B cell (primary cell): ENCODE results near the gene ZFPM1. TPM values are rescaled to one million over a fixed set of nuclear protein-coding genes. Genes with fewer than 3 reads are reported as not detected.

Experiments used
- ATAC-seq: fragments of 200-7000 bp; cut with Tn5 transposase; one replicate; pipeline ENCODE4 v1.10.0; 2021; ENCODE audit warnings: low read depth, mild to moderate bottlenecking, moderate number of reproducible peaks, moderate library complexity
- CTCF ChIA-PET: fragments of 350-600 bp; sonication (Branson Sonifier 250); formaldehyde crosslinking; loops from one replicate; lab custom pipeline; 2021; ENCODE audit warnings: antibody characterized with exemption, inconsistent platforms; lab: Charles Lee
- POLR2A ChIA-PET: fragments of 350-600 bp; sonication (Branson Sonifier 250); formaldehyde crosslinking; loops from one replicate; lab custom pipeline; 2021; ENCODE audit warnings: antibody characterized with exemption; lab: Charles Lee
- DNase-seq: peaks from one replicate; pipeline ENCODE4 v3.0.0; 2013
- H2AFZ ChIP-seq: 2 replicates; pipeline ENCODE4 v1.6.1; 2012; ENCODE audit warnings: mild to moderate bottlenecking, low read depth, low read length; ENCODE audit not compliant: insufficient read depth, poor library complexity, severe bottlenecking
- H3K27ac ChIP-seq, 2 donors: 1 replicate in 1 of 2; 2 replicates in 1 of 2; pipeline ENCODE4 v1.5.1; 2012 to 2013; ENCODE audit warnings: low read length in 2 of 2, mild to moderate bottlenecking in 2 of 2, moderate library complexity in 1 of 2
- H3K27me3 ChIP-seq, 4 experiments: fragments of 200-600 bp in 1 of 4; sonication (generic) in 1 of 4; replicated peaks in 1 of 4; 1 replicate in 2 of 4; 2 replicates in 2 of 4; pipeline versions ENCODE4 v1.6.1 to v1.7.0; 2013 to 2016; ENCODE audit warnings: low read length in 3 of 4, mild to moderate bottlenecking in 2 of 4, mixed read lengths in 1 of 4, moderate library complexity in 1 of 4; ENCODE audit not compliant: insufficient read depth in 4 of 4, control insufficient read depth in 3 of 4; ENCODE audit errors: control extremely low read depth in 1 of 4
- H3K36me3 ChIP-seq, 2 experiments: replicated peaks in 1 of 2; 1 replicate in 1 of 2; 2 replicates in 1 of 2; pipeline versions ENCODE4 v1.6.1 to v1.7.1; 2013; ENCODE audit warnings: low read length in 1 of 2; ENCODE audit not compliant: insufficient read depth in 2 of 2, control insufficient read depth in 1 of 2; ENCODE audit errors: control extremely low read depth in 1 of 2, extremely low read depth in 1 of 2
- H3K4me1 ChIP-seq, 2 donors: fragments of 200-600 bp in 1 of 2; sonication (generic) in 1 of 2; 1 replicate in 1 of 2; 2 replicates in 1 of 2; pipeline versions ENCODE4 v1.5.1 to v1.6.1; 2013 to 2017; ENCODE audit warnings: low read length in 2 of 2; ENCODE audit not compliant: control insufficient read depth in 2 of 2, insufficient read depth in 2 of 2
- H3K4me2 ChIP-seq: replicated peaks from 2 replicates; pipeline ENCODE3; 2012; ENCODE audit warnings: mild to moderate bottlenecking, low read depth, low read length; ENCODE audit not compliant: poor library complexity, severe bottlenecking
- H3K4me3 ChIP-seq, 5 experiments: fragments of 200-600 bp in 1 of 5; sonication (generic) in 1 of 5; 1 replicate in 3 of 5; 2 replicates in 2 of 5; pipeline versions ENCODE4 v1.5.1 to v1.7.0; 2011 to 2016; ENCODE audit warnings: low read length in 4 of 5, mild to moderate bottlenecking in 4 of 5, low read depth in 2 of 5, control low read depth in 1 of 5, moderate library complexity in 1 of 5; ENCODE audit not compliant: insufficient read depth in 1 of 5; ENCODE audit errors: control extremely low read depth in 1 of 5, extremely low read depth in 1 of 5
- H3K79me2 ChIP-seq: fragments of 200-600 bp; sonication (generic); one replicate; pipeline ENCODE4 v1.6.0; 2016; ENCODE audit warnings: low read length; ENCODE audit not compliant: control insufficient read depth, insufficient read depth
- H3K9ac ChIP-seq: fragments of 200-600 bp; sonication (generic); 2 replicates; pipeline ENCODE4 v1.6.1; 2017; ENCODE audit warnings: mild to moderate bottlenecking, low read length, moderate library complexity
- H3K9me3 ChIP-seq, 3 donors: one replicate each; pipeline versions ENCODE4 v1.6.1 to v1.7.1; 2013; ENCODE audit warnings: low read length in 2 of 3; ENCODE audit not compliant: control insufficient read depth in 2 of 3, insufficient read depth in 1 of 3; ENCODE audit errors: control extremely low read depth in 1 of 3
- H4K20me1 ChIP-seq: 2 replicates; pipeline ENCODE4 v1.6.0; 2012; ENCODE audit warnings: mild to moderate bottlenecking, low read length; ENCODE audit not compliant: insufficient read depth, control insufficient read depth, poor library complexity, severe bottlenecking
- H3K27ac Mint-ChIP-seq: one replicate; pipeline ENCODE4 v1.8.0; 2021; ENCODE audit warnings: mixed read lengths
- H3K27me3 Mint-ChIP-seq: one replicate; pipeline ENCODE4 v1.8.0; 2021; ENCODE audit warnings: mixed read lengths
- H3K4me1 Mint-ChIP-seq: one replicate; pipeline ENCODE4 v1.8.0; 2021; ENCODE audit warnings: mixed read lengths
- H3K4me3 Mint-ChIP-seq: one replicate; pipeline ENCODE4 v1.8.0; 2021; ENCODE audit warnings: mixed read lengths
- H3K9me3 Mint-ChIP-seq: one replicate; pipeline ENCODE4 v1.8.0; 2022; ENCODE audit warnings: mixed read lengths; ENCODE audit not compliant: insufficient read depth
- EZH2 ChIP-seq: IDR thresholded peaks from 2 replicates; pipeline ENCODE4 v1.6.1; 2012; ENCODE audit warnings: borderline replicate concordance, low read depth, mild to moderate bottlenecking, moderate library complexity, low read length; ENCODE audit not compliant: insufficient read depth, poor library complexity, severe bottlenecking
- WGBS: methylation state at CpG from one replicate; pipeline ENCODE4 v1.1.5; 2013; ENCODE audit warnings: missing lambda C conversion rate; ENCODE audit not compliant: insufficient coverage; 5-methylcytosine and 5-hydroxymethylcytosine counted together
- intact Hi-C: fragments of 100-400 bp; cut with micrococcal nuclease; formaldehyde crosslinking; loops from one replicate; pipeline ENCODE4 v1.10.0; 2022
- polyA plus RNA-seq: library from polyadenylated mRNA; depleted of rRNA; stranded (reverse); fragments of >200 nt; gene quantifications from 2 replicates; pipeline ENCODE4 v1.2.3, GENCODE V29; 2012
- total RNA-seq, 2 donors: library from RNA; stranded (reverse); fragments of 120-200 nt in 1 of 2; gene quantifications; 1 replicate in 1 of 2; 2 replicates in 1 of 2; pipeline versions ENCODE4 v1.2.3 to v1.2.4, GENCODE V29; 2013 to 2022
- TF ChIP-seq, protein P1 (sequence below): fragments of 200-600 bp; IDR thresholded peaks from one replicate; pipeline ENCODE4 v1.8.0; 2022; ENCODE audit warnings: antibody characterized with exemption, mild to moderate bottlenecking

Gene ZFPM1
- total and polyA plus RNA-seq, 2 donors (not counting 1 experiment from before 2014, with no cell fraction given), result 4.3 to 34.6 TPM

GRCh38 chr16:88568710-88569613, 115.9 kb downstream of the ZFPM1 start:
- no peaks in the 10 kb centered on the region for H3K9me3 ChIP-seq
- ATAC-seq, result no peak
- intact Hi-C loops, result no loop called here
- H3K4me1 Mint-ChIP-seq, result peaks cover 25% of the 10 kb centered on the region
- H3K9ac ChIP-seq, result peak overlapping the region; percentile 81
- H3K27me3 Mint-ChIP-seq, result no peaks in the 10 kb centered on the region
- H3K36me3 ChIP-seq, result no peaks in the 10 kb centered on the region
- H3K4me2 ChIP-seq, result peak overlapping the region; percentile 92
- H3K27ac ChIP-seq, result peak overlapping the region in 1 of 2 donors; percentile 87
- H4K20me1 ChIP-seq, result peaks cover 34% of the 10 kb centered on the region
- TF ChIP-seq, protein P1, sequence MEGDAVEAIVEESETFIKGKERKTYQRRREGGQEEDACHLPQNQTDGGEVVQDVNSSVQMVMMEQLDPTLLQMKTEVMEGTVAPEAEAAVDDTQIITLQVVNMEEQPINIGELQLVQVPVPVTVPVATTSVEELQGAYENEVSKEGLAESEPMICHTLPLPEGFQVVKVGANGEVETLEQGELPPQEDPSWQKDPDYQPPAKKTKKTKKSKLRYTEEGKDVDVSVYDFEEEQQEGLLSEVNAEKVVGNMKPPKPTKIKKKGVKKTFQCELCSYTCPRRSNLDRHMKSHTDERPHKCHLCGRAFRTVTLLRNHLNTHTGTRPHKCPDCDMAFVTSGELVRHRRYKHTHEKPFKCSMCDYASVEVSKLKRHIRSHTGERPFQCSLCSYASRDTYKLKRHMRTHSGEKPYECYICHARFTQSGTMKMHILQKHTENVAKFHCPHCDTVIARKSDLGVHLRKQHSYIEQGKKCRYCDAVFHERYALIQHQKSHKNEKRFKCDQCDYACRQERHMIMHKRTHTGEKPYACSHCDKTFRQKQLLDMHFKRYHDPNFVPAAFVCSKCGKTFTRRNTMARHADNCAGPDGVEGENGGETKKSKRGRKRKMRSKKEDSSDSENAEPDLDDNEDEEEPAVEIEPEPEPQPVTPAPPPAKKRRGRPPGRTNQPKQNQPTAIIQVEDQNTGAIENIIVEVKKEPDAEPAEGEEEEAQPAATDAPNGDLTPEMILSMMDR, result no peak
- no peaks in the 10 kb centered on the region for H3K9me3 Mint-ChIP-seq
- DNase-seq, result no peak
- peak overlapping the region; percentile 90 for H3K4me3 Mint-ChIP-seq
- no peaks in the 10 kb centered on the region for H3K27me3 ChIP-seq
- POLR2A ChIA-PET, result no interaction called here
- peaks cover 34% of the 10 kb centered on the region for H3K79me2 ChIP-seq
- peak overlapping the region; percentile 84 for H2AFZ ChIP-seq
- H3K4me3 ChIP-seq, result peak overlapping the region in 4 of 5 experiments; percentile 63 to 72 (median 68)
- CTCF ChIA-PET, result interaction anchor here (2.1 kb wide), 1 partner anchor 64 kb away, joined by 8 read pairs; no protein-coding TSS in a partner anchor
- 87% methylated on average over 18 of the region's 18 CpGs for WGBS
- peak overlapping the region; percentile 91 for H3K27ac Mint-ChIP-seq
- H3K4me1 ChIP-seq, result peaks cover 17 to 18% of the 10 kb centered on the region in 2 donors

DNA sequence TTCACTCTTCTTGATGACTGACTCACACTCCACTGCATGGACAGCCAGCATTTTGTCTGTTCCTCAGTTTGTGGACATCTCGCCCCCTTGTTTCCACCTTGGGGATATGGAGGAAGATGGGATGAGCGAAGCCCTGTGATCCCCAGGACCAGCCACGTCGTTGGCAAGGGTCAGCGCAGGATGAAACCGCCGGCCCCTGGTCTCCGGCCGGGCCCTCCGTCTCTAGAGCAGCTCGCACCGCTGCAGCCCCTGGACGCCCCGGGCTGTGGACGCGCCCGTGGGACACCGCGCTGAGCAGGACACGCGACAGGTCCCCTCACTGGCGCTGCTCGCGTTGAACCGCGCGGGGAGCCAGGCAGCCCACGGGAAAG, 116.5 kb downstream of the ZFPM1 start:
- TF ChIP-seq, protein P1, result no peak
- TF ChIP-seq EZH2, result no peak
- ATAC-seq (peak; percentile 13), DNase-seq (no peak)
- ChIA-PET CTCF (interaction anchor here (1.0 to 2.4 kb wide), 8 partner anchors 9 to 804 kb away, joined by 4 to 9 read pairs (median 5); partner anchors contain the start of genes IL17C and KLHDC4), POLR2A (interaction anchor here (0.5 to 1.7 kb wide), 9 partner anchors 9 to 1064 kb away, joined by 3 to 7 read pairs (median 3); partner anchors contain the start of gene KLHDC4)
- Mint-ChIP-seq H3K27me3 (no peaks in the 10 kb centered on the region), H3K4me1 (peaks cover 25% of the 10 kb centered on the region), H3K4me3 (peak overlapping the region; percentile 90), H3K27ac (peak overlapping the region; percentile 91), H3K9me3 (no peaks in the 10 kb centered on the region)
- intact Hi-C loops, result no loop called here
- Histone ChIP-seq H2AFZ (peak overlapping the region; percentile 84), H3K4me2 (peak overlapping the region; percentile 92), H3K9me3 (no peaks in the 10 kb centered on the region), H3K9ac (peak overlapping the region; percentile 81), H3K36me3 (no peaks in the 10 kb centered on the region), H3K4me1 (peaks cover 17 to 18% of the 10 kb centered on the region in 2 donors), H3K79me2 (peaks cover 41% of the 10 kb centered on the region), H4K20me1 (peaks cover 40% of the 10 kb centered on the region), H3K27me3 (no peaks in the 10 kb centered on the region), H3K4me3 (peak overlapping the region; percentile 48 to 72 (median 66)), H3K27ac (peak overlapping the region; percentile 38 to 87)
- WGBS, result 5% methylated on average over 26 of the region's 28 CpGs
